HG02885 (cell line): ENCODE results near the gene GRM5.
"Not testable (repeated sequence)": the region's sequence is repeated elsewhere in the genome, so short reads cannot be mapped to it uniquely, and the experiment has no call there.

Source experiments
- ATAC-seq: cut with Tn5 transposase; IDR thresholded peaks from one replicate; pipeline ENCODE4 v1.9.1; 2021; ENCODE audit warnings: mild to moderate bottlenecking; ENCODE audit not compliant: unreplicated experiment, poor library complexity

GRM5 gene

DNA sequence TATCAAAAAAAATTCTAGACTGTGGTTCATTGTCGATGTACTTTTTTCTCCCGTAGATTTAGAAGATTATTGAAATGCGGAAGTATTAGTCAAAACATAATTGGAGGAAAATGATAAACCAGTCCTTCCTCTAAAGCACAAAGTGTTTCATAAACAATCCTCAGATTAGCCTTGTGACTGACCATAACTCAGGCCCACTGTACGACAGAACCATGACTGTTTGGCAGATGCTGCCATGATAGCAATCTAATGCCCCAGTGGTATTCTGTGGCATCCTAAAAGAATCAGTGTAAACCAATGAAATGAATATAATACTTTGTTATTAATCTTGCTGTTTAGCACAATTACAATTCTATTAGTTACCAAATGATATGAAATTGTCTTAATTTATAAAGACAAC is 601.3 kb downstream of the GRM5 start:
- no peak for ATAC-seq

DNA sequence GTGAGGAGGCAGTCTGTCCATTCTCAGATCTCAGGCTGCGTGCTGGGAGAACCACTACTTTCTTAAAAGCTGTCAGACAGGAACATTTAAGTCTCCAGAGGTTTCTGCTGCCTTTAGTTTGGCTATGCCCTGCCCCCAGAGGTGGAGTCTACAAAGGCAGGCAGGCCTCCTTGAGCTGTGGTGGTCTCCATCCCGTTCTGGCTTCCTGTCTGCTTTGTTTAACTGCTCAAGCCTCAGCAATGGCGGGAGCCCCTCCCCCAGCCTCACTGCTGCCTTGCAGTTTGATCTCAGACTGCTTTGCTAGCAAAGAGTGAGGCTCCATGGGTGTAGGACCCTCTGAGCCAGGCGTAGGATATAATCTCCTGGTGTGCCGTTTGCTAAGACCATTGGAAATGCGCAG is 602.5 kb downstream of the GRM5 start:
- ATAC-seq, result not testable (repeated sequence)

- not testable (repeated sequence) for ATAC-seq
These were observed 607.7 kb downstream of the GRM5 start for GRCh38 chr11:88458047-88458446.

GRCh38 chr11:88455974-88456373 is 609.8 kb downstream of the GRM5 start:
- no peak for ATAC-seq

DNA sequence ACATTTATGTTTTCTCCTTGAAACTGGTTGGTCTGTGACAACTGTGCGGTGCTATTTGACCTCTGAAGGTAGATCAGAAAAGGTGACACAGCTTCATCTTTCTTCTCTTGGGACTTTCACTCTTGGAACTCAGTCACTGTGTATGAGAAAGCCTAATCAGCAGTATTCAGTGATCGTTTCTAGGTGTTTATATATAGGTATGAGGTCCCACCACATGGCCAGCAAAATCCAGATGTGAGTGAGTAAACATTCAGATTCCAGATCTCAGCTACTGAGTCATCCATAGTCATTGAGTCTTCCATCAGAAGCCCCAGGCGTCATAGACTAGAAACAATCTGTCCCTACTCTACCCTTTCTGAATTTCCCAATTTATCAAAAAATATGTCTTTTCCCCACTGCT is 610.9 kb downstream of the GRM5 start:
- no peak for ATAC-seq
